Gastroesophageal sphincter (tissue), 4 donors: ENCODE measurements around the gene UBR4. TPM values are rescaled to one million over a fixed set of nuclear protein-coding genes. Genes with fewer than 3 reads are reported as not detected.
"Not testable (repeated sequence)": the region's sequence is repeated elsewhere in the genome, so short reads cannot be mapped to it uniquely, and the experiment has no call there.

Experiments
- ATAC-seq: fragments of 150-250 bp; one replicate; pipeline ENCODE4 v1.9.1; 2016; ENCODE audit warnings: mild to moderate bottlenecking, moderate library complexity
- H3K27ac ChIP-seq, 4 donors: fragments of 200-600 bp; sonication (generic) in 3 of 4; 1 replicate in 3 of 4; 2 replicates in 1 of 4; pipeline ENCODE4 v1.5.1; 2016 to 2019
- H3K27me3 ChIP-seq: fragments of 200-600 bp; sonication (generic); one replicate; pipeline ENCODE4 v1.5.1; 2019
- H3K36me3 ChIP-seq, 2 donors: fragments of 200-600 bp; sonication (generic); one replicate each; pipeline ENCODE4 v1.5.1; 2019; ENCODE audit warnings: control low read depth in 1 of 2
- H3K4me1 ChIP-seq, 3 donors: fragments of 200-600 bp; sonication (generic); 1 replicate in 2 of 3; 2 replicates in 1 of 3; pipeline ENCODE4 v1.5.1; 2016 to 2019; ENCODE audit warnings: control low read depth in 2 of 3
- H3K4me3 ChIP-seq, 2 donors: fragments of 200-600 bp; sonication (generic); one replicate each; pipeline ENCODE4 v1.5.1; 2019; ENCODE audit warnings: mild to moderate bottlenecking in 1 of 2, moderate library complexity in 1 of 2
- H3K9me3 ChIP-seq, 3 donors: fragments of 200-600 bp; sonication (generic); one replicate each; pipeline ENCODE4 v1.5.1; 2017 to 2019; ENCODE audit warnings: control low read depth in 2 of 3
- CTCF ChIP-seq, 4 experiments: fragments of 200-600 bp in 2 of 4; fragments of 450-650 bp in 2 of 4; sonication (generic) in 1 of 4; IDR thresholded peaks; one replicate each; pipeline ENCODE4 v1.5.1; 2017 to 2019; ENCODE audit warnings: antibody characterized with exemption in 4 of 4, mild to moderate bottlenecking in 2 of 4, moderate library complexity in 2 of 4
- EP300 ChIP-seq: sonication (generic); formaldehyde crosslinking; IDR thresholded peaks from one replicate; pipeline ENCODE4 v1.6.1; 2017; ENCODE audit warnings: antibody characterized with exemption, mild to moderate bottlenecking
- POLR2A ChIP-seq, 2 donors: fragments of 450-650 bp; IDR thresholded peaks; one replicate each; pipeline ENCODE4 v1.6.1; 2017; ENCODE audit warnings: antibody characterized with exemption in 2 of 2, mild to moderate bottlenecking in 2 of 2, moderate library complexity in 1 of 2
- POLR2AphosphoS5 ChIP-seq: sonication (generic); formaldehyde crosslinking; IDR thresholded peaks from one replicate; pipeline ENCODE4 v1.6.1; 2017; ENCODE audit warnings: antibody characterized with exemption
- WGBS, 2 donors: methylation state at CpG; one replicate each; pipeline ENCODE4 v1.1.5; 2018; ENCODE audit warnings: low coverage in 1 of 2; 5-methylcytosine and 5-hydroxymethylcytosine counted together
- total RNA-seq, 4 donors: library from RNA; depleted of rRNA; stranded (reverse); fragments of >200 nt; gene quantifications; one replicate each; pipeline ENCODE4 v1.1.0, GENCODE V29; 2016

UBR4 gene
- total RNA-seq, 4 donors from 2014 or later = 79.3 to 200 (median 191) TPM

GRCh38 chr1:19182223-19182622 lies 27.8 kb downstream of the UBR4 start:
- H3K27ac ChIP-seq = no peak overlapping the region

GRCh38 chr1:19180265-19180657 lies 29.8 kb downstream of the UBR4 start:
- not testable (repeated sequence) for H3K4me1 ChIP-seq, H3K27me3 ChIP-seq, H3K9me3 ChIP-seq, H3K27ac ChIP-seq, ATAC-seq, H3K4me3 ChIP-seq
- H3K36me3 ChIP-seq = peaks cover 22 to 100% of the 10 kb centered on the region in 2 donors
- 94 to 98% methylated on average over 5 to 8 of the region's 8 CpGs for WGBS, 2 donors

More at GRCh38 chr1:19182223-19182622, 27.8 kb downstream of the UBR4 start:
- H3K27me3 ChIP-seq = no peaks in the 10 kb centered on the region
- no peaks in the 10 kb centered on the region for H3K4me1 ChIP-seq
- H3K36me3 ChIP-seq = peaks cover 29 to 100% of the 10 kb centered on the region in 2 donors
- WGBS, 2 donors = 95 to 100% methylated on average over 5 of the region's 5 CpGs
- TF ChIP-seq EP300 = no peak
- TF ChIP-seq CTCF (IDR thresholded peaks at IDR 0.05) = no peak
- TF ChIP-seq POLR2AphosphoS5 = no peak
- H3K4me3 ChIP-seq = no peak overlapping the region
- no peak for ATAC-seq
- H3K9me3 ChIP-seq = no peaks in the 10 kb centered on the region

GRCh38 chr1:19179597-19180264 lies 30.3 kb downstream of the UBR4 start:
- no peak overlapping the region for H3K4me3 ChIP-seq
- ATAC-seq = no peak
- peaks cover 22 to 100% of the 10 kb centered on the region in 2 donors for H3K36me3 ChIP-seq
- H3K4me1 ChIP-seq = no peaks in the 10 kb centered on the region
- peak in 3 of 4 experiments; percentile 13 to 36 (median 36) for TF ChIP-seq CTCF (IDR thresholded peaks at IDR 0.05)
- TF ChIP-seq EP300 = no peak
- H3K9me3 ChIP-seq = no peaks in the 10 kb centered on the region
- WGBS, 2 donors = 65 to 69% methylated on average over 5 to 8 of the region's 8 CpGs
- H3K27ac ChIP-seq = no peak overlapping the region
- no peaks in the 10 kb centered on the region for H3K27me3 ChIP-seq

- ATAC-seq = no peak
- H3K27ac ChIP-seq = no peak overlapping the region
Observed at GRCh38 chr1:19178734-19179398, 31.2 kb downstream of the UBR4 start.

GRCh38 chr1:19177811-19178210 lies 32.3 kb downstream of the UBR4 start:
- no peak overlapping the region for H3K27ac ChIP-seq
- no peak overlapping the region for H3K4me3 ChIP-seq
- H3K4me1 ChIP-seq = no peaks in the 10 kb centered on the region
- TF ChIP-seq CTCF (IDR thresholded peaks at IDR 0.05) (no peak), POLR2A (IDR thresholded peaks at IDR 0.05) (no peak), EP300 (no peak), POLR2AphosphoS5 (no peak)
- no peak for ATAC-seq
- H3K36me3 ChIP-seq = peaks cover 21 to 100% of the 10 kb centered on the region in 2 donors
- 69 to 83% methylated on average over 2 of the region's 2 CpGs for WGBS, 2 donors
- no peaks in the 10 kb centered on the region for H3K9me3 ChIP-seq
- H3K27me3 ChIP-seq = no peaks in the 10 kb centered on the region

More at GRCh38 chr1:19178734-19179398, 31.2 kb downstream of the UBR4 start:
- 49 to 55% methylated on average over 3 to 5 of the region's 5 CpGs for WGBS, 2 donors
- no peak for TF ChIP-seq POLR2AphosphoS5
- Histone ChIP-seq H3K9me3 (no peaks in the 10 kb centered on the region), H3K36me3 (peaks cover 24 to 100% of the 10 kb centered on the region in 2 donors), H3K4me1 (no peaks in the 10 kb centered on the region), H3K4me3 (no peak overlapping the region), H3K27me3 (no peaks in the 10 kb centered on the region)

GRCh38 chr1:19169642-19170041 lies 40.4 kb downstream of the UBR4 start:
- no peaks in the 10 kb centered on the region for H3K9me3 ChIP-seq
- WGBS, 2 donors = 60 to 100% methylated on average over 1 to 2 of the region's 2 CpGs
- peaks cover 32 to 100% of the 10 kb centered on the region in 2 donors for H3K36me3 ChIP-seq
- H3K27ac ChIP-seq = no peak overlapping the region
- H3K4me3 ChIP-seq = no peak overlapping the region
- no peaks in the 10 kb centered on the region for H3K27me3 ChIP-seq
- no peak for TF ChIP-seq POLR2AphosphoS5
- TF ChIP-seq EP300 = no peak
- TF ChIP-seq POLR2A (IDR thresholded peaks at IDR 0.05) = no peak
- no peak for TF ChIP-seq CTCF (IDR thresholded peaks at IDR 0.05)
- no peak for ATAC-seq
- no peaks in the 10 kb centered on the region for H3K4me1 ChIP-seq
